AG04449 (cell line): ENCODE measurements around the gene PHF21A.

ENCODE experiments used
- CTCF ChIA-PET: fragments of 350-600 bp; formaldehyde crosslinking; extraction: SDS; loops from one replicate; lab custom pipeline; 2021; ENCODE audit warnings: antibody characterized with exemption; lab: Yijun Ruan, JAX
- POLR2A ChIA-PET: fragments of 400-600, 350-600 bp; formaldehyde crosslinking; extraction: SDS; loops from one replicate; lab custom pipeline; 2020; ENCODE audit warnings: antibody characterized with exemption, inconsistent platforms; lab: Yijun Ruan, JAX
- DNase-seq: peaks from one replicate; pipeline ENCODE4 v3.0.0-alpha.2; 2010; ENCODE audit warnings: low read depth, low spot score
- H3K4me3 ChIP-seq: 2 replicates; pipeline ENCODE4 v1.5.1; 2011; ENCODE audit warnings: low read depth, mild to moderate bottlenecking, control low read depth, low read length
- CTCF ChIP-seq: IDR thresholded peaks from one replicate; pipeline ENCODE4 v1.5.1; 2011; ENCODE audit warnings: mild to moderate bottlenecking, moderate library complexity, low read length, control low read depth, inconsistent platforms; ENCODE audit not compliant: insufficient read depth; ENCODE audit errors: missing control alignments

The PHF21A gene

GRCh38 chr11:46036009-46036408 is 85.2 kb downstream of the PHF21A start:
- POLR2A ChIA-PET: no interaction called here
- DNase-seq: no peak
- no peak for TF ChIP-seq CTCF
- H3K4me3 ChIP-seq: no peak overlapping the region
- CTCF ChIA-PET: interaction anchor here (1.2 kb wide), 1 partner anchor 71 kb away, joined by 6 read pairs; no protein-coding TSS in a partner anchor

GRCh38 chr11:46034041-46034440 is 87.2 kb downstream of the PHF21A start:
- CTCF ChIA-PET: interaction anchor here (1.3 kb wide), 1 partner anchor 13 kb away, joined by 3 read pairs; no protein-coding TSS in a partner anchor
- TF ChIP-seq CTCF: no peak
- DNase-seq: no peak
- POLR2A ChIA-PET: interaction anchor here (0.5 kb wide), 1 partner anchor 69 kb away, joined by 3 read pairs; no protein-coding TSS in a partner anchor
- no peak overlapping the region for H3K4me3 ChIP-seq

GRCh38 chr11:46026606-46027293 is 94.5 kb downstream of the PHF21A start:
- TF ChIP-seq CTCF: no peak
- H3K4me3 ChIP-seq: no peak overlapping the region
- ChIA-PET POLR2A (no interaction called here), CTCF (interaction anchor here (0.7 to 6.7 kb wide), 3 partner anchors 20 to 62 kb away, joined by 3 to 26 read pairs (median 4); no protein-coding TSS in a partner anchor)
- DNase-seq: no peak

- TF ChIP-seq CTCF: no peak
- H3K4me3 ChIP-seq: no peak overlapping the region
- DNase-seq: no peak
- CTCF ChIA-PET: interaction anchor here (0.8 to 6.9 kb wide), 4 partner anchors 12 to 348 kb away, joined by 3 to 48 read pairs (median 5); no protein-coding TSS in a partner anchor
- POLR2A ChIA-PET: no interaction called here
These were observed 101.1 kb downstream of the PHF21A start for GRCh38 chr11:46020084-46020599.

GRCh38 chr11:46018651-46019050 is 102.6 kb downstream of the PHF21A start:
- ChIA-PET CTCF (interaction anchor here (4.2 to 6.9 kb wide), 2 partner anchors 12 to 53 kb away, joined by 27 to 48 read pairs; no protein-coding TSS in a partner anchor), POLR2A (no interaction called here)
- DNase-seq: no peak
- H3K4me3 ChIP-seq: no peak overlapping the region
- no peak for TF ChIP-seq CTCF

- TF ChIP-seq CTCF: no peak
- ChIA-PET CTCF (interaction anchor here (0.5 to 6.9 kb wide), 3 partner anchors 11 to 52 kb away, joined by 3 to 48 read pairs (median 27); no protein-coding TSS in a partner anchor), POLR2A (no interaction called here)
- DNase-seq: no peak
- H3K4me3 ChIP-seq: no peak overlapping the region
These were observed 103.9 kb downstream of the PHF21A start for GRCh38 chr11:46017341-46017740.
